Stimulated activated CD4-positive, alpha-beta T cell treated with anti-CD3 and anti-CD28 coated beads, Interleukin-2, amount 100 ng/mL, for 48 hours (primary cell): ENCODE measurements around the gene OR2L5.

Experiments used
- DNase-seq, 2 donors: peaks; one replicate each; pipeline ENCODE4 v3.0.0-alpha.2; 2020

Gene OR2L5, protein sequence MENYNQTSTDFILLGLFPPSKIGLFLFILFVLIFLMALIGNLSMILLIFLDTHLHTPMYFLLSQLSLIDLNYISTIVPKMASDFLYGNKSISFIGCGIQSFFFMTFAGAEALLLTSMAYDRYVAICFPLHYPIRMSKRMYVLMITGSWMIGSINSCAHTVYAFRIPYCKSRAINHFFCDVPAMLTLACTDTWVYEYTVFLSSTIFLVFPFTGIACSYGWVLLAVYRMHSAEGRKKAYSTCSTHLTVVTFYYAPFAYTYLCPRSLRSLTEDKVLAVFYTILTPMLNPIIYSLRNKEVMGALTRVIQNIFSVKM

DNA sequence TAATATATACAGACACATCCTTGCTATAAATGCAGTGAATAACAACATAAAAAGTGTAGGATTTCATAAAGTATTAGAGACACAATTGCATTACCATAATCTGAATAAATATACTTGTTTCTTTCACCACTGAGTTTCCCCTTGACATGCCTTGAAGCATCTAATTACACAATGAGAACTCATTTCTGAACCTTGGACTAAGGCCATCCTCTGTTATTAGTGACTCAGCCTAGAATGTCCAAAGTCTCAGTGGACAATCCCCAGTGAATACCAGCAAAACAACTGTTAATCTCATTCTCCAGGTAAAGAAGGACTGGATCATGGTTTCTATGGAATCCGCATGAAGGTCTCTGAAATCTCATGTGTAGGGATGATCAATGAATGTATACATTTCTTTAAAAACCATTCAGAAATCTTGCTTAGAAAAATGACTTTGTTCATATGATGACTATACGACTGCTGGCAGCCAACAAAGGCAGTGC, at the start of gene OR2L5:
Gene OR2L5, plus strand, starts transcription at position 432 of the 482 bp plus-strand sequence. CDS start 8,288 bp downstream, outside the sequence.
- no peak for DNase-seq

DNA sequence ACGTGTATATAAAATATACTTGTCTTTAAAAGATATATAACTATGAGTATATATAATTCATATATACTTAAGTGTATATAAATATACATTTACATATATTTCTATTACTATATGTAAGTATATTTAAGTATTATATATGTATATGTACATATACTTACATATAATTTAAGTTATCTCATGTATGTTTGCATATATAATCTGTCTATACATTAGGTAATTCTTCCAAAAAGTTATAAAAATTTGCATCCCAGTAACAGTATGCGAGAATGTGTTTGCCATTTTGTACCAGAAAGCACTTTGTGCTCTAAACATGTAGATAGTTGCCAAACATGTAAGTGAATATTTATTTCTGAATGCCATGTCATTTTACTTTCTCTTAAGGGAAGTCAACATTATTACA, 48.5 kb upstream of the OR2L5 start, which contains the start of gene OR2AK2:
Gene OR2AK2, plus strand, starts transcription at position 301 of the 400 bp plus-strand sequence. CDS start 144 bp downstream, outside the sequence.
- DNase-seq = no peak

DNA sequence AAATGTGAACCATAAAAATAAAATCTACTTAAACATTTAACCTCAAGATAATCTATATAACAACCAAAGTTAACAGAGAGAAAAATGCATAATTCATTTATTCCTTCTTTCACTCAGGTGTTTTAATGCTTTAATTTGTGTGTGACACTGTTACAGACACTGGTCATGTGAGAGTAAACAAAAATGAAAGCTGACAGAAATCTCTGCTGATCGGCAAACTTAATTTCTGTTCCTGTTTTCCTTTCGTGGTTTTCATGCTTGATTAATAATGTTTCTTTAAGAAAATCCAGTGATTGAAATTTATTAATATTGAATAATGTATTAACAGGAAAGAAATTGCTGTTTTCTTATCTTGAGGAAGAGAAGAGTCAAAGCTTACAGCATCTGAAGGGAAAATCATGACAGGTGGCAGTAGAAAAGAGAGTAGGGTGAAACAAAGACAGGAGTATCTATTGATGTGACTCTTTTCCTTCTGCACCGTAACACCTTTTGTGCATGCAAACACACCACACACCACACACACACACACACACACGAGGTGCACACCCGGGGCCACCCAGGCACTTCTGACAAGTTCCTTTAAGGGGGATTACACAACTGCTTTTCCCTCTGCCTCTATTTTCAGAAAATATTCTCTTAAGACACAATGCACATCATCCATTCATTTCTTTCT, 46.8 kb upstream of the OR2L5 start:
- DNase-seq = no peak

DNA sequence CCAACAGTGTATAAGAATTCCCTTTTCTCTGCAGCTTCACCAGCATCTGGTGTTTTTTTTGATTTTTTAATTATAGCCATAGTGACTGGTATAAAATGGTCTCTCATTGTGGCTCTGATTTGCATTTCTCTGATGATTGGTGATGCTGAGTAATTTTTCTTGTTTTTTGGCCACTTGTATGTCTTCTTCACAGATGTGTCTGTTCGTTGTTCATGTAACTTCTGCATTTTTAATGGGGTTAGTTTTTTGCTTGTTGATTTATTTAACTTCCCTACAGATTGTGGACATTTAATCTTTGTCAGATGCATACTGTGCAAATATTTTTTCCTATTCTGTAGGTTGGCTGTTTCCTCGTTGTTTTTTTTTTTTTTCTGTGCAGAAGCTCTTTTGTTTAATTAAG, 20.5 kb upstream of the OR2L5 start:
- DNase-seq = no peak

DNA sequence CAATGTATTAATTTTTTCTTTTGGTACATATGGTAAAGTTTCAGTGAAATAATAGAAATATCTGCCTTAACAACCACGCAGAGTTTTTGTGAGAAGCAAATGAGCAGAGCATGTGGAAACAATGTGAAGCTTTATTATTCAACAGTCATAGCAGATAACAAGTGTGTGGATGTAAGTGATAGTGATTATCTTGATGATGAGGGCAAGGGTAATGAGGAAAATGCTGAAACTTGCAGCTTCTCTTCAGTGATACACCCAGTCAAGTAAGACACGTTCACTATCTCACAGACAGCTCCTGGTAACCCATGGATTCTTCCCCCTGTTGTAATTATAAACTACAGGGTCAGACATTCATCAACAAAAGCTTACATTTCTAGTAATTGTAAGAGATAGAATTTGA, 14.6 kb upstream of the OR2L5 start:
- no peak for DNase-seq

DNA sequence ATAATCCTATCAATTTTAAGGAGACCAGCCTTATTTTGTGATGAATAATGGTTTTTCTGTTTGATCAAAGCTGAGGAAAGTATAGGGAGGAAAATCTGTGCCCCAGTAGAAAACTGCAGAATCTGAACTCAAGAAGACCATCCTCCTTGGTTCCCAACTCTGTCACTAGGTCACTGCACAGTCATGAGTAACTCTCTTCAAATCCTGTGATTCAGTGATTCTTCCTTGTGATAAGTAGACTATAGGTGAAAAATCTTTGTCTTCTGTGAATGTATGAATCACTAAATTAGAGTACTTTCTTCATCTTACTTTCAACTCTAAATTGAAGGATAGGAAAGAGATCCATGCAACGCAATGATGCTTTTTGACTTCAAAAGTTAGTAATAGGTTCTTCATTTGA, 13.3 kb upstream of the OR2L5 start:
- DNase-seq = no peak

DNA sequence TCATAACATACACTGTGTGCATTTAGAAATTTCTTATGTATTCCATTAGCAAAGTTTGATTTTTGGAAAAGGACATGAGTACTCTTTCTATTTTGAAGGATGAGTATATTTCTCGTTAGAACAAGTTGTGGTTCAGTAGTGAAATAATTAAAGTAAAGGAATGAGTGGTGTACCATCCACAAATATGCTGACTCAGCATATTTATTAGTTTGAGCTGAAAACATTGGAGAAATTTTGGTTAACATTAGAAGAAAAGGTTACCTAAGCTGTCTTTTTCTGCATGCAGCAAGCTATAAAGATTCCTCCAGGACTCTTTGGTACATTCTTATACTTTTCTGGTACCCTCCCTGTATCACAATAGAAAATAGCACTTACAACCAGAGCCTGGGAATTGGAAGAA, 5.7 kb upstream of the OR2L5 start:
- DNase-seq = no peak

DNA sequence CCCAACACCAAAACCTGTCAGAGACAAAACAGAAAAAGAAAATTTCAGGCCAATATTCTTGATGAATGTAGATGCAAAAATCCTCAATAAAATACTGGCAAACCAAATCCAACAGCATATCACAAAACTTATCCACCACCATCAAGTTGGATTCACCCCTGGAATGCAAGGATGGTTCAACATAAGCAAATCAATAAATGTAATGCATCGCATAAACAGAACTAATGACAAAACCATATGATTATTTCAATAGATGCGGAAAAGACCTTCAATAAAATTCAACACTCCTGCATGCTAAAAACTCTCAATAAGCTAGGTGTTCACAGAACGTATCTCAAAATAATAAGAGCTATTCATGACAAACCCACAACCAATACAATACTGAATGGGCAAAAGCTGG, 3.8 kb upstream of the OR2L5 start:
- no peak for DNase-seq

DNA sequence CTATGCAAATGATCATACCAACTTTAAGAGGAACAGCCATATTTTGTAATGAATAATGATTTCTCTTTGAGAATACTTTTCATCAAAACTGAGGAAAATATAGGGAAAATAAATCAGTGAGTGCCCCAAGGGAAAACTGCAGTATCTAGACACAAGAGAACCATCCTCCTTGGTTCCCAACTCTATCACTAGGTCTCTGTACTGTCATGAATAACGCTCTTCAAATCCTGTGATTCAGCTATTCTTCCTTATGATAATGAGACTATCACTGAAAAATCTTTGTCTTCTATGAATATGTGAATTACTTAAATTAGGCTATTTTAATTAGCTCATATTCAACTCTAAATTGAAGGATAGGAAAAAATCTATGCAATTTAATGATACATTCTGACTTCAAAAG, 2.3 kb downstream of the OR2L5 start:
- DNase-seq = no peak

DNA sequence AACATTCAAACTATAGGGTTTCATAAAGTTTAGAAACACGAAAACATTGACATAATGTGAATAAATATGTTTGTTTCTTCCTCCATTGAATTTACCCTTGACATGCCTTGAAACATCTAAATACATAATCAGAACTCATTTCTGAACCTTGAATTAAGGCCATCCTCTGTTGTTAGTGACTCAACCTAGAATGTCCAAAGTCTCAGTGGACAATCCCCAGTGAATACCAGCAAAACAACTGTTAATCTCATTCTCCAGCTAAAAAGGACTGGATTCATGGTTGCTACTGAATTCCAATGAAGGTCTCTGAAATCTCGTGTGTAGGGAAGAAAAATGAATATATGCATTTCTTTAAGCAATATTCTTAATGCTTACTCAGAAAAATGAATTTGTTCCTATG, 16.3 kb downstream of the OR2L5 start, which contains the start of gene OR2L2:
Gene OR2L2, plus strand, starts transcription at position 301 of the 400 bp plus-strand sequence. CDS start 8,198 bp downstream, outside the sequence.
- no peak for DNase-seq

DNA sequence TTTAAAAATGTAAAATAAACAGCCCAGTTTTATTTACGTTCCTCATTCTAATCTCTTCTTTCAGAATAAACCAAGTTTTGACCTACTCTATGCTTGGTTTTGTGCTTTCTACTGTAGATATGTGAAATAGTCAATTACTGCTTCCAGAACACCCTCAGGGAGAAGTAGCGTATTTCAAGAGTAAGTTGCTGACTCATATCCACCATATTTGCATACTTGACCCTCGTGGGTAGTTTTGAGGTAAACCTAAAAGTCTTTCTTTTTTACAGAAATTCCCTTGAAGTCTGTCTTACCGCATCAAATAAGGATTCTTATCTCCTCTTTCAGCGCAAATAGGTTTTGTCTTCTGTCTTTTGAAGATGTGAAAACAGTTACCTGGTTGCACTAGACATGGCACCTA, 31.7 kb downstream of the OR2L5 start:
- no peak for DNase-seq

DNA sequence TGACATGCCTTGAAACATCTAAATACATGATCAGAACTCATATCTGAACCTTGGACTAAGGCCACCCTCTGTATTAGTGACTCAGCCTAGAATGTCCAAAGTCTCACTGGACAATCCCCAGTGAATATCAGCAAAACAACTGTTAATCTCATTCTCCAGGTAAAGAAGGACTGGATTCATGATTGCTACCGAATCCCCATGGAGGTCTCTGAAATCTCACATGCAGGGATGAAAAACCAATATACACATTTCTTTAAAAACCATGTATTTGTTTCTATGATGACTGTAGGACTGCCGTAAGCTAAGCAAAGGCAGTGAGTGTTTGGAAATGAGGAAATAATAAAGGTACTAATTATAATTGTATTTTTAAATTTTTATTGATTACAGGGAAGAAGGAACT, 33.1 kb downstream of the OR2L5 start, which contains the start of gene OR2L3:
Gene OR2L3, plus strand, starts transcription at position 301 of the 400 bp plus-strand sequence. CDS start 13,846 bp downstream, outside the sequence.
- no peak for DNase-seq

DNA sequence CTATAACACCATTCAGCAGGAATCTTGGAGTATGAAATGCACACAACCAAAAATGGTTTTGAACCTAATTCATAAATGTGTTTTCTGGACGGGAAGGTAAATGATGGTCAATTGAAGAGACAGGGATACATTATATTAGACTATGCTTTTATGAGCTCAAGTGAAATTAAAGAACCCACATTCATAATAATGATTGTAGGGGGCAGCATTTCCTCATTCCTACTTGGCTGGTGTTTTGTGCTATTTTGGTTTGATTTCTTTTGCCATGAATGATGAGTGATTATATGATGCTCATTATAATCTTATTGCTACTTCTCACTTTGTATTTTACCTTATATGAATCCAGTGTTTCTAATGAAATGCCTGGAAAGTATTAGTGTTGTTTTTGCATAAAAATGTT, 33.5 kb downstream of the OR2L5 start:
- DNase-seq = no peak

DNA sequence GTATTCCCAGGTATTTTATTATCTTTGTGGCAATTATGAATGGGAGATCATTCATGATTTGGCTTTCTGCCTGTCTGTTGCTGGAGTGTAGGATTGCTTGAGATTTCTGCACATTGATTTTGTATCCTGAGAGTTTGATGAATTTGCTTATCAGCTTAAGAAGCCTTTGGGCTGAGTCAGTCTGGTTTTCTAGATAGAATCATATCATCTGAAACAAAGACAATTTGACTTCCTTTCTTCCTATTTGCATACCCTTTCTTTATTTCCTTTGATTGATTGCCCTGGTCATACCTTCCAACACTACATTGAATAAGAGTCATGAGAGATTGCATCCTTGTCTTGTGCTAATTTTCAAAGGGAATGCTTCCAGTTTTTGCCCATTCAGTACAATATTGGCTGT, 41.2 kb downstream of the OR2L5 start:
- DNase-seq = no peak

DNA sequence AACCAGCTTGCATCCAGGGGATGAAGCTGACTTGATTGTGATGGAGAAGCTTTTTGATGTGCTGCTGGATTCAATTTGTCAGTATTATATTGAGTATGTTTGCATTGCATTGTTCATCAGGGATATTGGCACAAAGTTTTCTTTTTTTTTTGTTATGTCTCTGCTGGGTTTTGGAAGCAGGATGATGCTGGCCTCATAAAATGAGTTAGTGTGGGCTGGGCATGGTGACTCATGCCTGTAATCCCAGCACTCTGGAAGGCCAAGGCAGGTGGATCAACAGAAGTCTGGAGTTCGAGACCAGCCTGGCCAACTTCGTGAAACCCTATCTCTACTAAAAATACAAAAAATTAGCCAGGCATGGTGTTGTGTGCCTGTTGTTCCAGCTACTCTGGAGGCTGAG, 41.8 kb downstream of the OR2L5 start:
- DNase-seq = no peak

DNA sequence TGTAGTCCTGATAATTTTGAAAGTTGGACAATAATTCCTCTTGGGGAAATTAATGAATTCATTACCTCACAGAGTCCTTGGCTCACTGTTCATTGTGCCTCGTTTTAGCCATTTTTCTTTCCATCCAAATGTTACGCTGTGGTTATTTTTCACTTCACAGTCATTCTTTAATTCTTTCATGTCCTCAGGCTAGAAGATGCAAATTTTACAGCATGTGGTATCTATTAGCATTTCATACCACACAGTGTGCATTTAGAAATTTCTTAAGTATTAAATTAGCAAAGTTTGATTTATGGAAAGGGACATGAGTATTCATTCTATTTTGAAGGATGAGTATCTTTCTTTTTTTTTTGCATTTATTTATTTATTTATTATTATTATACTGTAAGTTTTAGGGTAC, 51.6 kb downstream of the OR2L5 start:
- DNase-seq = no peak

DNA sequence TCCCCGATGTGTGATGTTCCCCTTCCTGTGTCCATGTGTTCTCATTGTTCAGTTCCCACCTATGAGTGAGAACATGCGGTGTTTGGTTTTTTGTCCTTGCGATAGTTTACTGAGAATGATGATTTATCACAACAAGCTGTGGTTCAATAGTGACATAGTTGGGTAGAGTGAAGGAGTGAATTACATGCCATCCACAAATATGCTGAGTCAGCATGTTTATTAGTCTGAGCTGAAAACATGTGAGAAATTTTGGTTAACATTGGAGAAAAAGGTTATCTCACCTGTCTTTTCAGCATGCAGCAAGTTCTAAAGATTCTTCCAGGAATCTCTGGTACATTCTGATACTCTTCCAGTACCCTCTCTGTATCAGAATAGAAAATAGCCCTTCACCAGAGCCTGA, 52.1 kb downstream of the OR2L5 start:
- DNase-seq = no peak
